HG02981 (cell line): Measurements from ENCODE around the gene MICAL3.

Experiments
- ATAC-seq: cut with Tn5 transposase; IDR thresholded peaks from one replicate; pipeline ENCODE4 v1.9.1; 2021; ENCODE audit warnings: mild to moderate bottlenecking, moderate library complexity; ENCODE audit not compliant: unreplicated experiment

Gene MICAL3

DNA sequence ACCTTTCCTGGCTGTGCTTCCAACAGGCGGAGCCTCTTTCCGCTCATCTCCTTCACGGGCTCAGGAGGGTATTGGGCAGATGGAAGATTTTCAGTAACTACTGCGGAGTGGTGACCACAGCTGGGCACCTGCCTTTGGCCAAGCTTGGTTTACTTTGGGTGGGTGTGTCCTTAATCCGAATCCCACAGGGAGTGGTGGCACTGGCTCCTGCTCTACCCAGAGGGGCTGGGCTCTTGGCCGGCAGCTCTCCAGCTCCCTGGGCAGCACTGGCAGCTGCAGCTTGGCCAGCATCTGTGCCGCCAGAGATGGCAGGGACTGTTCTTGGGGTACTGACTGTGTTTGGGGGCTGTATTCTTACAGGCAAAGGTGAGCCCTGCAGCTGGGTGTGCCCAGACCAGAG lies 279.9 kb downstream of the MICAL3 start:
- no peak for ATAC-seq

DNA sequence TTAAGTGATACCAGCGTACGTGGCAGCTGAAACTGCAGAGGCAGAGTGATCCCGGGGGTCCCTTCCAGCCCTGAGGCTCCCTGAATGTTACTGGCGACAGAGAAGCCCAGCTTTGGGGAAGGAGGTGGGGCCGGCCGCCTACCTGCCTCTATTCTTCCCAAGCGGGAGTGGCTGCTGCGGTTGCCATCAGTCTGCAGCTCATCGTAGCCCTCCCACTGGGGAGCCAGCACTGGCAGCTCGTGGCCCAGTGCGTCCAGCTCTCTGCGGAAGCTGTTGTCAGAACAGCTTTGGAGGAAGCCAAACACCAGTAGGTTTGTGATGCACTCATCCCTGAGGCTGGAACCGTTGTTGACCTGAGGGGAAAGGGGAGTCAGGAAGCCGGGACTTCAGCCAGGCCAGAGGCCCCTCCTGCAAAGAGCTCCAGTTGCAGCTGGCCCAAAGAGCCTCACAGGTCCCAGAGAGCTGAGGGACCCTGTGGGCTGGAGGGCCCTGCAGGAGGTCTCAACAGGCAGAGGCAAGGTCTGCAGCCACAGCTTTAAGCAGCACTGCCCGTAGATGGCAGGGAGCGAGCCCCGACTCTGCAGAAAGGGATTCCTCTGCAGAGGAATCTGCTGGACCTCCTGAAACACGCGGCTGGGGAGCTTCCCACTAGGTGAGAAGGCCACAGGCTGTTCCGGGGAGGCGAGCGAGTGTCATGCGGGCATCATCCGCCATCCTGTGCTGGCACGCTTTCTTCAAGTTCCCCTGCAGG lies 280.5 kb downstream of the MICAL3 start:
- ATAC-seq, result no peak

DNA sequence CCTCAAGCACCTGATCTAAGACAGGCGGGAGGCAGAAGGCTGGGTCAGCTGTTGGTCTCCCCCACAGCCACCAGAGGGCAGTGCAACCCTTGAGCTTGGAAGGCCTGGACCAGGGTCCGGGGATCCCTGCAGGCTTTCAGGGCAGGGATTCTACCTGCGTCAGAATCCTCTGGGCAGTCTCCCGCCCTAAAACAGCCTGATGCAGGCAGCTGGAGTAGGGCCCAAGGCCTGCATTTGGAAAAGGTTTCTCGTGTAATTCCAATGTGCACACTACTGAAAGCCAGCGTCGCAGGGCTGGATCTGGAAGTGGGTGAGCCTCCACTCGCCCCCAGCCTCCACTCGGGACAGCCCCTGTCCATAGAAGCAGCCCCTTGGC lies 281.8 kb downstream of the MICAL3 start:
- peak; percentile 54 for ATAC-seq

DNA sequence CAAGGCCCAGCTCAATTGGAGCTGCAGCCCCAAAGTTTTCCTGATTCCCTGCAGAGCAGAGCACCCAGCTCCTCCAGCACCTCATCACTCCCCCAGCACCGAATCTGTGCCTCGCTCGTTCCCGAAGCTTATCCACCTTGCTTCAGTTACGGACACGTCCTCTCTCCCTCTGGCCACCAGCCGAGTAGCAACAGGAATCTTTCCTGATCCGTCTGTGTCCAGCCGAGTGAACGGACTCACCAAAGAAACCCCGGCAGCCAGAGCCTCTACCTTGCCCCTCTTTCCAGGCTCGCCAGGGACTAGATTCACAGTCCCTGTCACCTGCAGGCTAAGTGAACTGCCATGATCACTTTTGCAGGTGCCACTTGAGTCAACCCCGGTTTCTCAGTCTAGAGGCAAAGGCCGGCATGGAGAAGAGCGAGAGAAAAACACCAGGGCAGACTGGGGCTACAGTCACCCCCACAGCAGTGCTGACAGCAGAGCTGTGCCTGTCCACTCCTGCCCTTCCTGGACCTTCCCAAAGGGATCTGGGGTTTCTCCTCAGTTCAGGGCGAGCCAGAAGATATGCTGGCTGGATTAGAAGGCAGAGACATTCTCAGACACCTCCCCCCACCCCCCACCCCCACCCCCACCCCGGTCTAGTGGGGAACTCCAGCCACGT lies 282.4 kb downstream of the MICAL3 start:
- no peak for ATAC-seq

DNA sequence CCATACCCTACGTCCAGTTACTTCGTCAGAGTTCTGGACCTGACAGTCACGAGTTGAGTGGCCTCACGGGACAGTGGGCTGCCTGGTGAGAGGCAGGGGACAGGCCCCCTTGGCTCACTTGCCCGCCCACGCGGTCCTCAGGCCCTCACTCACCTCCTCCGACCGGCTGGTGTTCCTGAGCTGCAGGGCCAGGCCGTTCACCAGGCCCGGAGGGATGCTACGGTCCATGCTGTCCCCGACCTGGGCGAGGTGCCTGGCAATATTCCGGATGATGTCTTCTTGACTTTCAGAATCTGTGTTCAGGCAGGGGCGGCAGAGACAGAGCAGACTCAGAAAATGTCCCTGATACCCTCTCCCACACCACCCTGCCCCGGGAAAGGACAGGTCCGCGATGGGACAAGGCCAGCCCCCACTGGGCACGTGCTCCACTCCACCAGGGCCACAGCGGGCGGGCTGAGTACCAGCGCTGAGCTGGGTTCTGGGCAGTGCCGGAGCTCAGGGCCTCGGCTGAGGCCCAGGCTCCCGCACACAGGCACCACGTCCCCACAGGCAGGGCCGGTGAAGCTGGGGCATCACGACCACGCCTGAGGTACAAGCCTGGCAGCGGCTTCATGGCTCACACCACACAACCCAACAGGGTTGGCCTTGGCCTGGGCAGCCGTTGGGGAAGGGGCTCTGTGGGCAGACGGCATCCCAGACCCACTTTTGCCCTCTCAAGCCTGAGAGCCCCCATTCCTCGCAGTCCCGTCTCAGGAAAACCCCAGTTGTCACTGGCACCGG lies 285.0 kb downstream of the MICAL3 start:
- no peak for ATAC-seq

DNA sequence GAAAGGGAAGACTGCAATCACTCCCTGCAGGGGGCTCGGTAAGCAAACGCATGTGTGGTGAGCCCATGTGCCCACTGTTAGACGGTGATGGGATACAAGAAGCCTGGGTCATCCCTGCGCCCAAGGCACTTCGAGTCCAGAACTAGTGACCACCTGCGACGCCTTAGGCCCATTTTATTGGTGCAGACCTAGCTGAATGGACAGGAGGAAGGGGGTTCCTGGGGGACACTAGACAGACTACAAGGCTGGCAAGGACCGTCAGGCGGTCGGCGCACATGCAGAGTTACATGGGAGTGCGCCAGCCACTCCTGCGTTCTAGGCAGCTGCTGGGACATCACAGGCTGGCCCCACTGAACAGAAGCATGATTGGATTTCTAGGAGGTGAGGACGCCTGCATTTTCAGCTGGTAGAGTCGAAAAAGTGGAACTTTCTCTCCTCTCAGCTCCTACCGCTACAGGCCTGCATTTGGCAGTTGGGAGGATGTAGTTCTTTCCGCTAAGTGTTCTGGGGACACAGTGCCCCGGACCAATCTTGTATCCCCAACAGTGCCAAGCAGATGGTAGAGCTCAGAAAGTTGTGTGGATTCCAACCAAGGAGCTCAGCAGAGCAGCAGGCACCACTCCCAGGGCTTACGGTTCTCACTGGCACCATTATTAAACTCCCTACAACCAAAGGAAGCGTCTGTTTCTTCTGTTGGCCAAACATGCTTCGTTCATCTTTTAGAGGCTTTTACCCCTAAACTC lies 285.8 kb downstream of the MICAL3 start:
- ATAC-seq, result no peak
